Stimulated activated naive CD4-positive, alpha-beta T cell treated with Interleukin-2 at 50 U/mL for 16 hours (primary cell): ENCODE results near the gene BRAT1.

ENCODE experiments used
- DNase-seq: peaks from one replicate; lab custom pipeline; 2025; lab: John Stamatoyannopoulos, UW

BRAT1 gene

DNA sequence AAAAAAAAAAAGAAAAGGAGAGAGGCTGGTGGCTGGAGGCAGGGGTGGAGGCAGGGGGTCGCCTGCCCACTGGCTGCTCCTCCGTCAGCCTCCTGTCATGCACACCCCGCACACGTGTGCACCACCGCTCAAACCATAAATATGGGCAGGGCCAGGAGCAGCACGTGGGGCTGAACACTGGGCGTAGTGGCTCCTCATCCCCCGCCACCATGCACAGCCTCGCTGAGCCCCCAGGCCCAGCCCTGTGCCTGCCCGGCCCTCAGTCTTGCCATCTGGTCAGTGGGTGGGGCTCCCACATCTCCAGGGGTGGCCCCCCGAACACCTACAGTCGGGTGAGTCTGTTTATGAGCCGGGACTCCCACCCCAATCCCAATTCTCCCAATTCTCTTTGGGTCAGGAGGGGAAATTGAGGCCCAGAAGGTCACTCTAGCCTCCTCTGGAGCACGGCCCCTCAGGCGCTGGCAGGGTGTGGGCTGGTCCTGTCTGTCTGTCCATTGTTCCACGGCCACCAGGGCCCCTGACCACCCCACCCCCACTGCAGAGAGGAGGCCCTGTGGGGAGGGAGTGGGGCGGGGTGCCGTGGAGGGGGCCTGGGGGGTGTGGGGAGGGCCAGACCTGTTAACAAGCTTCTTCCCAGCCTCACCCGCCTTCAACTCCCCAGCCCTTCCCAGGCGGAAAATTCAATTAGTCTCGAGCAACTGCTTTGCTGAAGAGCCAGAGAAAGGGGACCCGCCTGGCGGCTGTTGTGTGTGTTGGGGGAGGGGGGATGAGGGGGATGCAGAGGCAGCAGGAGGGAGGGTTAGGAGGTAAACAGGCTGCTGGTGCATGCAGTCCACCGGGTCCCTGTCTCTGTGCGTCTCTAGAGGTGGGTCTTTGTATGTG lies 59.7 kb downstream of the BRAT1 start:
- DNase-seq: no peak

DNA sequence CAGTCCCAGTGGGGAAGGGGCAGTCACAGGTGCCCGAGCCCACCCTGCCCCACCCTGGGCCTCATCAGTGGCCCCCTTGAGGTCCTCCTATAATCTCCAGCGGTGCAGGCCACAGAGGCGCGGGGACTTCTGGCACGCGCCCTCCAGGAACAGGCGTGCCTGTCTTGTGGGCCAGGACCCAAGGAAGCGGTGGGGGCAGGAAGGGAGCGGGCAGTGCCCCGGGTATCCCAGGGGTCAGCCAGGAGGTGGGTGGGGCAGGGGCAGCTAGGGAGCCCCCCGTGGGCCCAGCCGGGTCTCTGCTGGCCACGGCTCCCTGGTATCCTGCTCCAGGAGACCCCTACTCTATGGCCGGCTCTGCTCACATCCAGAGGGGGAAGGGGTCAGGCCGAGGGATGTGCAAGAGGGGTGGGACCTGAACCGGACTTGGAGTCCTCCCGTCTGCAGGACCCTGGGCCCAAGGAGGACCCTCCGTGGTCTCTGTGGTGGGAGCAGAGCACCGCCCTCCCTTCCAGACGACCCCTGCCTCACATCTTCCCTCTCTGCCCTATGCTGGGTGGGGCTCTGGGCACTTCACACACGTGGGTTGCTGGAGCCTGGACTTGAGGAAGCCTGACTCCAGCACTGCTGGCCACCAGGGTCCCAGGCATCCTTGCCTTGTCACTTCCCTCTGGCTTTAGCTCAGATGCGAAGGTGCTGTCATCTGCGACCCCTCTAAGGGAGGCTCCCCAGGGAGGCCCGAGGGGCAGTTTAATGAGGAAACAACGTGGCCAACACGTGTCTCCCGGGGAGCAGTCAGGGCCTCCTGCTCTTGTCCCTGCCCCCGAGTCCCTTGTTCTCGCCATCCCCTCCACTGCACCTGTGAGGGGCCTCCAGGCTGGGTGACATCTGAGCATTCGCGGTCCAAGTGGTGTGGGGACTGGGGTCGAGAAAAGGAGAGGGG lies 60.9 kb downstream of the BRAT1 start:
- DNase-seq: no peak

DNA sequence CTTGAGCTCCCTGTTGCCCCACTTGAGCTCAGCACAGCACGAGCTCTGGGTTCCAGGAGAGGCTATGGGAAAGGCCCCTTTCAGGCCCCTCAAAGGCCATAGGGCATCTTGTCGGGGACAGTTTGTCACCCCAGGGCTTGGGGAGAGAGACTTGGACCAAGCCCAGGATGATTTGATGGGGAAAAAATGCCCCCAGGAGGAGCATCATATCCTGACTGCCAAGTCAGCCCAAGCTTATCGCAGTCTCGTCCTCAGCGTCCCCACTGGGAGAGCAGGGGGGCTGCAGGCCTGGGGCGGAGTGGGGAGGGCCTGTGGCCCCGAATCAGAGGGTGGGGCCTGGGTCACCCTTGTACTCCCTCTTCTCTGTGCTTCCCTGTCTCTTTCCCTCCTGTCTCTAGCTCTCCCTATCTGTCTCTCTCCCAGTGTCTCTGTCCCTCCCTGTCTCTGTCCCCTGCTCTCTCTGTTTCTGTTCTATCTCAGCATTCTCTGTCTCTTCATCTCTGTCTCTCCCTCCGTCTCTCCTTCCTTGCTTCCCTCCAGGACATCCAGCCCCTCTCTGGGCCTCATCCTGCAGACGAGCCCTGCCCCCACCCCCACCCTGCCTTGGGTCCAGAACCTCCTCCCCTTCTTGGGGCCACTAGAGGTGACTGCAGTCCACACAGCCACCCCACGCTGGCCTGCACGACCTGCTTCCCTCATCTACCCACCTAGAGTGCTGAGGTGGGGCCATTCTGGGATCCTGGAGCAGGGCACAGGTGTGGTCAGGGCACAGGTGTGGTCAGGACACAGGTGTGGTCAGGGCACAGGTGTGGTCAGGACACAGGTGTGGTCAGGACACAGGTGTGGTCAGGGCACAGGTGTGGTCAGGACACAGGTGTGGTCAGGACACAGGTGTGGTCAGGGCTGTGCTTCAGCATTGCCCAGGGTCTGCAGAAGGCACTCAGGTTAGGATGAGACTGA lies 61.8 kb downstream of the BRAT1 start:
- DNase-seq: no peak

DNA sequence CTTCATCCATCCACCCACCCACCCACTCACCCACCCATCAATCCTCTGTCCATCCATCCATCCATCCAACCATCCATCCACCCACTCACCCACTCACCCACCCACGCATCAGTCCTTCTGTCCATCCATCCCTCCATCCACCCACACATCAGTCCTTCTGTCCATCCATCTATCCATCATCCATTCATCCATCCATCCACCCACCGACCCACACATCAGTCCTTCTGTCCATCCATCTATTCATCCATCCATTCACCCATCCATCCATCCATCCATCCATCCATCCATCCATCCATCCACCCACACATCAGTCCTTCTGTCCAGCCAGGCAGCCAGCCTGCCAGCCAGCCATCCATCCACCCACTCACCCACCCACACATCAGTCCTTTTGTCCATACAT lies 63.3 kb downstream of the BRAT1 start:
- no peak for DNase-seq

DNA sequence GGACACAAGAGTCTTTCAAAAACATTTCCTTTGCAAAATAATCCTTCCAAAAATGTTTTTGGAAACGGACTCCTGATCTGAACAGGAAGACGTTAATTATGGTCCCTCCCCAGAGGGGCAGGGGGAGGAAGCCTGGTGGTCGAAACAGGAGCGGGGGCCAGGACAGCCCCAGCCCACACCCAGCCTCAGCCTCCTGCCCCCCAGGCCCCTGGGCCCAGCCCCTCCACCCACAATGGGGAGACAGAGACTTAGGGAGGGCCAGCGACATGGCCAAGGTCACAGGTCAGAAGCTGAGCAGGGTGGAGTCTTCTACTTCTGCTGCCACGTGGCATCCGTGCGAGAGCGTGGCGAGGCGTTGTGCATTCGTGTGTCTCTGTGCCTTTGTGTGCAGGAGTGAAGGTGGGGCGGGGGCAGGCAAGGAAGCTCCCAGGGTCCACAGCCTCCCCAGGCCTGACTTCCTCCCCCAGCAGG lies 65.1 kb downstream of the BRAT1 start:
- no peak for DNase-seq

DNA sequence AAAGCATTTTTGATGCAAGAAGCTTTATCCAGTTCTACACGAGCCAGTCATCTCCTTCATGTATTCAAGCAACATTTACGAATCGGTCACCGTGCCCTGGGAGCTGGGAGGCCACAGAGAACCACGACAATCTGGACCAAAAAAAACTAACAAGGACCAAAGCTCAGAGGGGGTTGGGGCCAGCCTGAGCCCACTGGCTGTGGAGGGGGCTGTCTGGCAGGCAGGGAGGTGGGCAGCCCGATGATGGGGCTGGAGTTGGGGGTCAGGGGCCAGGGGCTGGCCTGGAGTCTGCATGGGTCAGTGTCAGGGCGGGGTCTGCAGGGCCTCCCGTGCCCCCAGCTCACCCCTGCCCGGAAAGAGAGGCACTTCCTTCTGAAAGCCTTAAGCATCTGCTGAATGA lies 66.6 kb downstream of the BRAT1 start:
- DNase-seq: no peak

DNA sequence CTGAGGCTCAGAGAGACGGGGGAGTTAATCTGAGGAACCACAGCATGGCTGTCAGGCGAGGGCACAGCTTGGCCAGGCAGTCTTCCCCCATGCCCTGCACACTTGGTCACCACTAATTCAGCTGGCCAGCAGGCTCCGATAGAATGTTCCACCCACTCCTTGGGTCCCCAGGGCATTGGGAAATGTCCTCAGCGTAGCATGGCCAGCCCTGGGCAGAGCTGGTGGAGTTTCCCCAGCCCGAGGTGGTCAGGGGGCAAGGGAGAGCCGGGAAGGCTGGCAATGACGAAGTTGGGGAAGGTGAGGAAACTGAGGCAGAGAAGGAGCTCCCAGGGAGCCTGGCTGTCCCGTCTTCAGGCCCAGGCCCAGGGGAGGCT lies 67.1 kb downstream of the BRAT1 start:
- DNase-seq: no peak
